CD4-positive, CD25-positive, alpha-beta regulatory T cell (primary cell): Measurements from ENCODE around the gene PGGHG. TPM values are rescaled to one million over a fixed set of nuclear protein-coding genes. Genes with fewer than 3 reads are reported as not detected.

Source experiments
- ATAC-seq, 2 donors: fragments of 150-1000 bp; cut with Tn5 transposase; one replicate each; pipeline ENCODE4 v1.10.0; 2021; ENCODE audit warnings: low read depth in 2 of 2, moderate number of reproducible peaks in 2 of 2, moderate library complexity in 1 of 2
- DNase-seq, 3 donors: peaks; one replicate each; pipeline versions ENCODE4 v3.0.0 to v3.0.0-alpha.2; 2012 to 2022; ENCODE audit warnings: mixed read lengths in 1 of 3
- H3K27ac ChIP-seq: one replicate; pipeline ENCODE4 v1.7.0; 2013; ENCODE audit warnings: mild to moderate bottlenecking, low read length; ENCODE audit not compliant: insufficient read depth, poor library complexity, severe bottlenecking
- H3K27me3 ChIP-seq: one replicate; pipeline ENCODE4 v1.7.0; 2013; ENCODE audit warnings: low read length; ENCODE audit not compliant: control insufficient read depth, insufficient read depth
- H3K36me3 ChIP-seq: one replicate; pipeline ENCODE4 v1.7.0; 2013; ENCODE audit warnings: mild to moderate bottlenecking, low read length, moderate library complexity; ENCODE audit not compliant: control insufficient read depth, insufficient read depth
- H3K4me1 ChIP-seq: 2 replicates; pipeline ENCODE4 v1.7.0; 2013; ENCODE audit warnings: mild to moderate bottlenecking, low read length; ENCODE audit not compliant: insufficient read depth, control insufficient read depth, poor library complexity, severe bottlenecking
- H3K4me3 ChIP-seq: one replicate; pipeline ENCODE4 v1.7.0; 2013; ENCODE audit warnings: low read depth, mild to moderate bottlenecking, low read length, moderate library complexity
- H3K9me3 ChIP-seq, 2 experiments: 1 replicate in 1 of 2; 2 replicates in 1 of 2; pipeline ENCODE4 v1.7.0; 2013; ENCODE audit warnings: low read length in 2 of 2, mild to moderate bottlenecking in 1 of 2, moderate library complexity in 1 of 2; ENCODE audit not compliant: control insufficient read depth in 2 of 2
- H3K27ac Mint-ChIP-seq, 3 donors: one replicate each; pipeline ENCODE4 v1.8.0; 2020 to 2022; ENCODE audit warnings: mild to moderate bottlenecking in 3 of 3, mixed read lengths in 3 of 3, moderate library complexity in 2 of 3
- H3K27me3 Mint-ChIP-seq: one replicate; pipeline ENCODE4 v1.8.0; 2022; ENCODE audit warnings: mild to moderate bottlenecking, mixed read lengths
- H3K36me3 Mint-ChIP-seq: one replicate; pipeline ENCODE4 v1.8.0; 2020; ENCODE audit warnings: mixed read lengths
- H3K4me1 Mint-ChIP-seq, 4 donors: one replicate each; pipeline ENCODE4 v1.8.0; 2020 to 2022; ENCODE audit warnings: mixed read lengths in 4 of 4, mild to moderate bottlenecking in 1 of 4
- H3K4me3 Mint-ChIP-seq, 4 donors: one replicate each; pipeline ENCODE4 v1.8.0; 2020 to 2022; ENCODE audit warnings: mild to moderate bottlenecking in 4 of 4, mixed read lengths in 4 of 4, moderate library complexity in 3 of 4
- H3K9me3 Mint-ChIP-seq, 7 donors: one replicate each; pipeline ENCODE4 v1.8.0; 2020 to 2022; ENCODE audit warnings: mixed read lengths in 7 of 7, mild to moderate bottlenecking in 3 of 7, moderate library complexity in 2 of 7
- polyA plus RNA-seq, 4 donors: library from polyadenylated mRNA; unstranded; fragments of 300-500 nt; fragmentation: Illumina TruSeq; gene quantifications; one replicate each; pipeline ENCODE4 v1.2.3, GENCODE V29; 2021
- total RNA-seq: library from RNA; stranded (reverse); gene quantifications from one replicate; pipeline ENCODE4 v1.2.3, GENCODE V29; 2022

PGGHG gene
- total and polyA plus RNA-seq, 5 donors from 2014 or later = 1.5 to 188 (median 2.9) TPM

DNA sequence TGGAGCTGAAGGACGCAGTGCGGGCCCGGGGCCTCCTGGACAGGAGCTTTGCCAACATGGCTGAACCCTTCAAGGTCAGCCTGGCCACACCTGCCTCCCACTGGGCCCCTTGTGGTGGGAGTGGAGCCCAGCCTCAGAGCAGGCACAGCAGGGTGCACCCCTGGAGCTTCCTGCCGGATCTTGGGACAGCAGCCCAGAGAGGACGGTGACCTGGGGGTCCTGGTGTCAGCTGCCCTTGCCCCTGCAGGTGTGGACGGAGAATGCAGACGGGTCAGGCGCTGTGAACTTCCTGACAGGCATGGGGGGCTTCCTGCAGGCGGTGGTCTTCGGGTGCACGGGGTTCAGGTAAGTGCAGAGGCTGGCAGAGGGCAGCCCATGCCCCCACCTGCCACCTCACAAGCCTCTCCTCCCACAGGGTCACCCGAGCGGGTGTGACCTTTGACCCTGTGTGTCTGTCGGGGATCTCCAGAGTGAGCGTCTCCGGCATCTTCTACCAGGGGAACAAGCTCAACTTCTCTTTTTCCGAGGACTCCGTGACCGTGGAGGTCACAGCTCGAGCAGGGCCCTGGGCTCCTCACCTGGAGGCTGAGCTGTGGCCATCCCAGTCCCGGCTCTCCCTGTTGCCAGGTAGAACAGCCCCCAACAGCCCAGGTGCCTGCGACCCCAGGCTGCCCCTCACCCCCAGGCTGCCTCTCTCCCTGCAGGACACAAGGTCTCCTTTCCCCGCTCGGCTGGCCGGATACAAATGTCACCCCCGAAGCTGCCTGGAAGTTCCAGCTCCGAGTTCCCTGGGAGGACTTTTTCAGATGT, 5.1 kb downstream of the PGGHG start:
- Histone ChIP-seq H3K36me3 (no peaks in the 10 kb centered on the region), H3K27ac (no peak overlapping the region), H3K27me3 (no peaks in the 10 kb centered on the region), H3K4me1 (peaks cover 23% of the 10 kb centered on the region), H3K4me3 (no peak overlapping the region), H3K9me3 (no peaks in the 10 kb centered on the region)
- no peaks in the 10 kb centered on the region for H3K27me3 Mint-ChIP-seq
- peaks cover 0 to 28% (median 5%) of the 10 kb centered on the region in 4 donors for H3K4me1 Mint-ChIP-seq
- H3K36me3 Mint-ChIP-seq = no peaks in the 10 kb centered on the region
- peak overlapping the region in 1 of 3 donors; percentile 66 for H3K27ac Mint-ChIP-seq
- no peaks in the 10 kb centered on the region for H3K9me3 Mint-ChIP-seq
- no peak overlapping the region for H3K4me3 Mint-ChIP-seq
- DNase-seq = no peak
- ATAC-seq = no peak

DNA sequence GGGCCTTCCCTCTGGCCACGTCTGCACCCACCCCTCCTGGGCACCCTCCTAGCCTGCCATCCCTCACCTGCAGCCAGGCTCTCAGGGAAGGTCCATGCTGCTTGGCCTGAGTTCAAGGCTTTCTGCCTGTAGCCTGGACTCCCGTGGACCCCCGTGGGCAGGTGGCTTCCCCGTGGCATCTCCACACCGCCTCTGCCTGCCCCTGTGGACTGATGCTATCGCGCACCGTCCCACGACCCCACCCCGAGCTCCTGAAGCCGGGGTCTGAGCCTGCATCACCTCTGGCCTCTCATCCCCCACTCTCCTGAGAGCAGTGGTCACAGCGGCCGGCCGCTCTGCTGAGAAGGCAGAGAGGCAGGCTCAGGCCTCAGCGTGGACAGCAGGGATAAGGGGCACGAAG, 5.9 kb downstream of the PGGHG start:
- H3K4me3 ChIP-seq = no peak overlapping the region
- H3K4me1 Mint-ChIP-seq = peaks cover 0 to 26% (median 5%) of the 10 kb centered on the region in 4 donors
- peaks cover 18% of the 10 kb centered on the region for H3K4me1 ChIP-seq
- H3K27me3 ChIP-seq = no peaks in the 10 kb centered on the region
- no peaks in the 10 kb centered on the region for H3K36me3 ChIP-seq
- H3K9me3 Mint-ChIP-seq = no peaks in the 10 kb centered on the region
- no peaks in the 10 kb centered on the region for H3K9me3 ChIP-seq
- H3K27ac ChIP-seq = no peak overlapping the region
- H3K27ac Mint-ChIP-seq = no peak overlapping the region
- ATAC-seq (no peak), DNase-seq (no peak)
- H3K4me3 Mint-ChIP-seq = no peak overlapping the region
- H3K27me3 Mint-ChIP-seq = no peaks in the 10 kb centered on the region
- H3K36me3 Mint-ChIP-seq = no peaks in the 10 kb centered on the region

DNA sequence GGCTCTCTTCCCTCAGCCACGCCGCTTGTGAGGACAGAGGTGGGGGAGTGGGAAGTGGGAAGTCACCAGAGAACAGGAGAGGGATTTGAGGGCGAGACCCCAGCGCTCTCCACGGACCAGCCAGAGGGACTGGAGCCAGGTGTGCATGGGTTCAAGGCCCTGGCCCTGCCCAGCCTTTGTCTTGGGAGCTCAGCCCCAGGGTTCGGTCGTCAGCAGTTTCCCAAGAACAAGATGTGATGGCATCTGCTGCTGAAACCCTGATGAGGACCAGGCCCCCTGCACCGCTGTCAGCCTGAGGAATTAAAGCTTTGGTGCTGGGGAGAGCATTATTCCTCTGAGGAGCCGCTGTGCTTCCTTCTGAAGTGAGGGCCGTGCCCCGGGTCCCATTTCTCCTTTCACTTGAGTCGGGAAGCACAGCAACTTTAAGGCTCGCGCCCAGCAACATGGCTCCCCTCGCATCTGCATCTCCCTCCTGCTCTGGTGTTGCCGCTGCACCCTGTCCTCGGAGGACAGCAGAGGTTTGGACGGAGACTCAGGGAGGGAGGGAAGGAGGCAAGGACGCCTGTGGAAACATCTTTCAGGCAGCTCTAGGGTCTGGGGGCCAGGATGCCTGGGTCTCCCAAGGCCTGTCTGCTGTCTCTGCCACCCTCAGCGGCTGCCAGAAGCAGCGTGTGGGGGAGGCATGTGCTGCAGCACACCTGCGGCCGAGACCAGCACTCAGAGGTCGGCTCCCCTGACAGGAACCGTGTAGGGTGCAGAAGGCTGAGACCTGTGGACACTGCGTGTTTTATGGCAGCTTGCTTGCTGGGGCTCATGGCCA, 6.6 kb downstream of the PGGHG start:
- Mint-ChIP-seq H3K27me3 (peaks cover 2% of the 10 kb centered on the region), H3K4me3 (peak overlapping the region in 1 of 4 donors; percentile 23), H3K27ac (peak overlapping the region in 1 of 3 donors; percentile 23), H3K36me3 (no peaks in the 10 kb centered on the region), H3K9me3 (no peaks in the 10 kb centered on the region), H3K4me1 (peaks cover 0 to 23% (median 6%) of the 10 kb centered on the region in 4 donors)
- H3K4me1 ChIP-seq = peaks cover 18% of the 10 kb centered on the region
- no peaks in the 10 kb centered on the region for H3K9me3 ChIP-seq
- no peaks in the 10 kb centered on the region for H3K27me3 ChIP-seq
- ATAC-seq = no peak
- DNase-seq = no peak
- no peak overlapping the region for H3K4me3 ChIP-seq
- no peaks in the 10 kb centered on the region for H3K36me3 ChIP-seq
- H3K27ac ChIP-seq = no peak overlapping the region

- no peaks in the 10 kb centered on the region for H3K9me3 Mint-ChIP-seq
- Histone ChIP-seq H3K4me3 (no peak overlapping the region), H3K36me3 (no peaks in the 10 kb centered on the region), H3K27ac (no peak overlapping the region), H3K27me3 (no peaks in the 10 kb centered on the region), H3K9me3 (no peaks in the 10 kb centered on the region), H3K4me1 (peaks cover 18% of the 10 kb centered on the region)
- peaks cover 10% of the 10 kb centered on the region for H3K27me3 Mint-ChIP-seq
- H3K4me1 Mint-ChIP-seq = peaks cover 0 to 16% (median 7%) of the 10 kb centered on the region in 4 donors
- no peaks in the 10 kb centered on the region for H3K36me3 Mint-ChIP-seq
- no peak overlapping the region for H3K27ac Mint-ChIP-seq
- no peak overlapping the region for H3K4me3 Mint-ChIP-seq
- DNase-seq (no peak), ATAC-seq (no peak)
These were observed 7.5 kb downstream of the PGGHG start for GRCh38 chr11:296171-297050.

- Mint-ChIP-seq H3K36me3 (no peaks in the 10 kb centered on the region), H3K9me3 (no peaks in the 10 kb centered on the region), H3K4me1 (peaks cover 0 to 16% (median 7%) of the 10 kb centered on the region in 4 donors), H3K27ac (peak overlapping the region in 1 of 3 donors; percentile 76), H3K27me3 (peaks cover 11% of the 10 kb centered on the region), H3K4me3 (peak overlapping the region in 1 of 4 donors; percentile 4)
- Histone ChIP-seq H3K4me3 (no peak overlapping the region), H3K36me3 (no peaks in the 10 kb centered on the region), H3K27me3 (no peaks in the 10 kb centered on the region), H3K27ac (no peak overlapping the region), H3K4me1 (peaks cover 18% of the 10 kb centered on the region), H3K9me3 (no peaks in the 10 kb centered on the region)
- DNase-seq (no peak), ATAC-seq (no peak)
These were observed 8.2 kb downstream of the PGGHG start for GRCh38 chr11:297051-297585.

DNA sequence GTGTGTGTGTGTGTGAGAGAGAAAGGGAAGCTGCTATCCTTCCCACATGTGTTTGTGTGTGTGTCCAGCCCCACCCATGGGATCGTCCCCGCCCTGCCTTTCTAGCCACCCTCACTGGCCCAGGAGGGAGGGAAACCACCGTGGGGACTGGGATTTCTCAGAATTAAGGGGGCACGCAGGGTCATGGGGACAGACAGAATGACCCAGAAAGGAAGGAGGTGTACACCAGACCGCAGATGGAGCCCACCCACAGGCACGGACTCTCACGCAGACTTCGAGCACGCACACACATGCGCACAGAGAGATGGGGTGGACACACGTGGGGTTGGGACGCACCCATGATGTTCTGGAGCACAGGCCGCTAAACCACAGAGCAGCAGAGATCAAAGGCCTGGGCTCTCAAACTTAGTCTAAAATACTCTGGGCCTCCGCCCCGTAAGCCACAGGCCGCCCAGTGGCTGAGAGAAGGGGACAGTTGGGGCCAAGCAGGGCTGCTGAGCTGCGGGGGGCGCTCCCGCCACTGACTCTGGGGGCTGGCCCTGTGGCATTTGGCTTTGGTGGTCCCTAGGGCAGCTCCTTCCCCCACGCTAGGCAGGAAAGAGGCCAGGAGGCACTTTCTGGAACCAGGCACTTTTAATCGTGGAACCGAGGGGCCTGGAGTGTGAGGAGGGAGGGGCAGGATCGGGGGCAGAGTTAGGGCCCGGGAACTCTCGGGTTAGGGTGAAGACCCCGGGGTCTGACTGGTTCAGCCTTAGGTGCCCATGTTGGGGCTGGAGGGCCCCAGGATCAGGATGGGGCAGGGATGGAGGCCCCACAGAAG, 8.9 kb downstream of the PGGHG start:
- no peaks in the 10 kb centered on the region for H3K36me3 Mint-ChIP-seq
- Histone ChIP-seq H3K4me1 (peaks cover 18% of the 10 kb centered on the region), H3K4me3 (no peak overlapping the region), H3K27me3 (no peaks in the 10 kb centered on the region), H3K27ac (no peak overlapping the region), H3K9me3 (no peaks in the 10 kb centered on the region), H3K36me3 (no peaks in the 10 kb centered on the region)
- H3K9me3 Mint-ChIP-seq = no peaks in the 10 kb centered on the region
- DNase-seq = peak in 2 of 3 donors; percentile 1 to 61
- H3K4me3 Mint-ChIP-seq = peak overlapping the region in 3 of 4 donors; percentile 4 to 69 (median 25)
- H3K27me3 Mint-ChIP-seq = peaks cover 14% of the 10 kb centered on the region
- peak; percentile 29 to 47 for ATAC-seq
- H3K4me1 Mint-ChIP-seq = peaks cover 5 to 16% (median 10%) of the 10 kb centered on the region in 4 donors
- H3K27ac Mint-ChIP-seq = peak overlapping the region in 2 of 3 donors; percentile 61 to 76
